Dermis blood vessel endothelial cell (primary cell): ENCODE measurements around the gene PCSK5. TPM values are rescaled to one million over a fixed set of nuclear protein-coding genes. Genes with fewer than 3 reads are reported as not detected.
"Not testable (repeated sequence)": the region's sequence is repeated elsewhere in the genome, so short reads cannot be mapped to it uniquely, and the experiment has no call there.

Experiments used
- DNase-seq: peaks from one replicate; pipeline ENCODE4 v3.0.0; 2010
- total RNA-seq: library from RNA; depleted of rRNA; stranded (reverse); fragments of >200 nt; gene quantifications from 2 replicates; pipeline ENCODE4 v1.2.3, GENCODE V29; 2014

PCSK5 gene
- total RNA-seq, 1 donor from 2014 or later = 3.4 TPM

DNA sequence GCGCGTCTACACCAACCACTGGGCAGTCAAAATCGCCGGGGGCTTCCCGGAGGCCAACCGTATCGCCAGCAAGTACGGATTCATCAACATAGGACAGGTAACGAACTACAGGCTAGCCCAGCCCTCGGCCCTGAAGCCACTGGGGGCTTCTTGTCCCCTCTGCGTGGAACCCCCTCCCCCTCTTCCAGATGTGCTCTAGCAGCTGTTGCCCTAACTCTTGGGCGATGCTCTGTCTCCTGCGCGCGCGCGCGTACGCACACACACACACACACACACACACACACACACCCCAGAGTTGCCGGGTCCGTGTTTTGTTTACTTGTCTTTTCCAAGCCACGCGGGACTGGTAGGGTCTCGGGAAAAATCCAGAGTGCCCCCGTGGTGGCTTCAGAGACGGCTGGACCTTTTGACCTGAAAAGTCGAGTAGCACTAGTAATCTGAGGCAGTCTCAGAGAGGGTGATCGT lies 836 bp downstream of the PCSK5 start:
- DNase-seq = no peak

DNA sequence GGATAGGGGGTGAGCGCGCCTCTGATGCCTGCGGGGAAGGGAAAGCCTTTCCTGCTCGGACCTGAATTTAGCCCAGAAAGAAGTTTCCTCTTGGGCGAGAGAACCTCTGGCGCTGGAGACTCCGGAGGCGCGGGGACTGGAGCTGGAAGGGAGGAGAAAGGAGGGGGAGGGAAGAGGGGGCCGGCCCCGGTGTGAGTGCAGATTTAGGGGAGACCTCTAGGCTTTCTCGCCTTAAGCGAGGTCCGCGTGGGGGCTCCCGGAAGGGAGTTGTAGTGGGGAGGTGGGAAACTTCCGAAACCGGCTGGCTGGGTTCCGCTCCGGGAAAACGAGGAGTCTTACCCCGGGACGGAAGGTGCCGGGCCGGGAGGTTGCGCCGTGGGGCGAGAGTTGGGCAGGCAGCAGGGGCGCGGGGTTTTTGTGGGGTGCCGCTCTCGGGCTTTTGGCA lies 1.3 kb downstream of the PCSK5 start:
- DNase-seq = peak; percentile 5

DNA sequence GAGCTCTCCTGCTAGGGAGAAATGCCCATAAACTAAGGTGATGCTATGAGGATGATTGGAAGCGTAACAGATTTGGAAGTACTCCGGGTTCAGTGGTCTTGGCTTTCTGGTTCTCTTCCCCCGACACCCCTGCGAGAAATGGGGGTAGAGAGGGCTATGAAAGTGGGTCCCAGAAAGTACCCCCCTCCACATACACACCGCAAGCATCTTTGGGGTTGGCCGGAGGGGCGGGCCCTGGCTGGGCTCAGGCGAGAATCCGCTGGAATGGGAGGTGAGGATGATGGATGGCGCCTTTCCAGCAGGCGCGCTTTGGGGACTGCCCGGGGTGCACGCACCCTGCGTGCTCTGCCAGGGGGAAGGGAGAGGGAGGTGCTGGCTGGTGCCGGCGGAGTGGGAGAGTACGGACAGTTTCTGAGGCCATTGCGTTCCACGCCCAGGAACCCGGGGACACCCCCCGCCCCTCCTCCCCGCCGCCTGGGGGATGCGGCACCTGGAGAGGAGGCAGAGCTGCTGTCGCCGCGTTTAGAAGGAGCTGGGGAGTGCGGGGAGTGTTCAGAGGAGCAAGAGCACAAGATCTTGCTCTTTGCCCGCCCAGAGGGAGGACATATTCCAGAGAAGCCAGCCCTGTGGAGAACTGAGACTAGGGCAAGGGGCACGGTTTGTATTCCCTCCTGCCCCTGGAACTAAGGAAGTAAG lies 1.9 kb downstream of the PCSK5 start:
- no peak for DNase-seq

DNA sequence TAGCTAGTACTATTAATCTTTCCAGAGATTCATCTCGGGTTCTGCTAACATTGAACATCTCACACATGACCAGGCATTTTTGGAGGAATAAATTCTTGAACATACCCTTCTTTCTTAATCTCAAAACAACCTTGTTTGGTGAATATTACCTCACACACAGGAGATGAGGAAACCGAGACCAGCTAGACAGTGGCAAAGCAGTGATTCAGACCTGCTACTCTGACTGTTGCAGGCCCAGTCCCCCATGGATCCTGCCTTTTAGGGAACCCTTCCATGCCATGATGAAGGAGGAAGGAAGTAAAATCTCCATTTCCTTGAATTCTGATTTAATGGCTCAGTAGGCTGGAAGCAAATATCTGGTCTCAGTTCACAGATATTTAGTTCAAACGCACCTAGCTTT lies 2.6 kb downstream of the PCSK5 start:
- no peak for DNase-seq

DNA sequence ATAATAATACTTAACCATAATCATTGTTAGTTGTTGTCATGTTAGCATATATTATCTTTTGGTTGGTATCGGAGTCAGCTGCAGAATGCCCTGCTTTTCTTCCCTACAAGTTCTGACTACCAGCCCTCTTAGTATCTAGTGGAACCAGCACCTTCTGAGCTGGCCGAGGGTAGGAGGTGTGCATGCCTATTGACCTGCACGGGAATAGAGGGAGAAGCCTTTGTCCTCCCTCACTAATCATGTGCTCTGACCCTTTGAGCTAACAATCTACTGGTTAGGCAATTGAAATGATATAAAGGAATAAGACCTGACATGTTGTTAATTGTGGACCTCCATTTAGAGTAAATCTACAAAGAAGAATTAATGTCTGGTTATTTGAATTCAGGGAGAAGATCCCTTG lies 4.1 kb downstream of the PCSK5 start:
- no peak for DNase-seq

DNA sequence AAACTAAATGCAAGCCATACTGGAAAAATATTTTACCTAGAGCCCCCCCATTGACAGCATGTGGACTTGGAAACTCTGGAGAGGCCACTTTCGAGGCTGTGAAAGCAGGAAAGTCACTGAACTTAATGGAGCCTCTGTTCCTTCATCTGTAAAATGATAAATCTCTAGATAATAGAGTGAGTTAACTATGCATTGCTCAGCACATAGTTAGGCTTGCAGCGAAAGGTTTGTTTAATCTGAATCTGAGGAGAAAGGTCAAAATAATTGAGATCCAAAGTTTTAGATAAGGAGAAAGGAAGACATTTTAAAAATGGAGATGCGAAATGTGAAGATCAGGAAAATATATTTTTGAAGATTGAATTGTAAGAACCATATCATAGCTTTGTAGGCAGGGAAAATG lies 4.6 kb downstream of the PCSK5 start:
- DNase-seq = no peak

DNA sequence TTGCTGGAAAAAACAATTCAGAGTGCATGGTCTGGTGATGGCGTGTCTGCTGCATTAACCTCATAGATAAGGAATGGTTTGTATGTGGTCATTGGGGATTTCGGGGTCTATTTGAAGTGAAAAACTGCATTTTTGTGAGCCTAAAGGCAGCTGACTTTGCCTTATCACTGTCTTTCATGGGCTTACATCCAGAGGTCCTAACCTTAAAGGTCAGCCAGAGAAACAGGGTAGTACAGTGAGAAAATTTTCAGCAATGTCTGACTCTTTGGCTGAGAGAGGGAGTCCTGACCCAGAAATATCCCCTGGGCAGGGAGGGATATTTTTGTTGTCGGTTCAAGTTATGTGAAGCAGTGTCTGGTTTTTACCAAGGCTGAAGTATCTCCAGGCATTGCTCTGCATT lies 5.7 kb downstream of the PCSK5 start:
- no peak for DNase-seq

DNA sequence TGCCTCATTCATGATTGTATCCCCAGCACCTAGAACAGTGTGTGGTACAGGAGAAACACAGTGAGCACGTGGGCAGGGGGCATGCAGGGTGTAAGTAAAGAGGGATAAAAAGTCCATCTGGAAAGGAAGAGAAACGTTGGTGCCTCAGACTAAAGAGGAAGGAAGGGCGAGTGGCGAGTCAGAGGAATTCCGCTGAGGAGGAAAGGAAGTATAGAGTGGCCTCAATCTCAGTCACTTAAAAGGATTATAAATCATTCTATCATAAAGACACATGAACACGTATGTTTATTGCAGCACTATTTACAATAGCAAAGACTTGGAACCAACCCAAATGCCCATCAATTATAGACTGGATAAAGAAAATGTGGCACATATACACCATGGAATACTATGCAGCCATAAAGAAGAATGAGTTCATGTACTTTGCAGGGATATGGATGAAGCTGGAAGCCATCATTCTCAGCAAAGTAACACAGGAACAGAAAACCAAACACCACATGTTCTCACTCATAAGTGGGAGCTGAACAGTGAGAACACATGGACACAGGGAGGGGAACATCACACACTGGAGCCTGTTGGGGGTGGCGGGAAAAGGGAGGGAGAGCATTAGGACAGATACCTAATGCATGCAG lies 10.5 kb downstream of the PCSK5 start:
- DNase-seq = not testable (repeated sequence)

DNA sequence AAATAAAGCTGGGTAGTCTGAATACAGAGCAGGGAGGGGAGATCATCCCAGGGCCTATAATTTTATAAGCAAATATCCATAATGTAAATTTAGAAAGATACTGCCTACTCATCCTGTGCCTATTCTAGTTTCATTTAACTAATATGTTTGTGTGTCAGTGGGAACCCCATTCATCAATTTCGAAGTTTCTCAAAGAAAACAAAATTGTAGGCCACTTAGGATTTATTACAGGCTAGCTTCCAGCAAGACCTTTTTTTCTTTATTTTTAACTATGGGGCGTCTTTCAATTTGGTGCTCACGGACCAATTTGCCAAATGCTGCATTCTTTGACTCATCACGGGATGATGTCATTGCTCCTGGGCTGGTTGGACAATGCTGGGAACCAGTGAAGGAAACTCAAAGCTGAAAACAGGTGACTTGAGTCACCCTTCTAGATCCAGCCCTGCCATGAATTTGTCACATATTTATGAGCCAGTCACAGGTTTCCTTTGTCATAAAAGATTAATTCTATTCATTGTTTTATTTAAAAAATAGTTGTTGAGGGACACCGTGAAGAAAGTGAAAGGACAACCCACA lies 13.4 kb downstream of the PCSK5 start:
- DNase-seq = peak; percentile 35

DNA sequence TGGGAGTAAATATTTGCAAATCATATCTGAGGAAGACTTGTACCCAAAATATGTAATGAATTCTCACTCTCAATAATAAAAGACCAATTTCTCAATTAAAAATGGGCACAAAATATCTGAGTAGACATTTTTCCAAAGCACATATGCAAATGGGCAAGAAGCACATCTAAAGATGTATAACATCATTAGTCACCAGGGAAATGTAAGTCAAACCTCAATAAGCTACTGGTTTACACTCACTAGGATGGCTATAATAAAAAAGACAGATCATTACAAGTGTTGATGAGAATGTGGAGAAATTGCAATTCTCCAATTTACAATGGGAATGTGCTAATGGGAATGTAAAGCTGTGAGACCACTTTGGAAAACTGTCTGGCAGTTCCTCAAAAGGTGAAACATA lies 13.9 kb downstream of the PCSK5 start:
- DNase-seq = no peak

DNA sequence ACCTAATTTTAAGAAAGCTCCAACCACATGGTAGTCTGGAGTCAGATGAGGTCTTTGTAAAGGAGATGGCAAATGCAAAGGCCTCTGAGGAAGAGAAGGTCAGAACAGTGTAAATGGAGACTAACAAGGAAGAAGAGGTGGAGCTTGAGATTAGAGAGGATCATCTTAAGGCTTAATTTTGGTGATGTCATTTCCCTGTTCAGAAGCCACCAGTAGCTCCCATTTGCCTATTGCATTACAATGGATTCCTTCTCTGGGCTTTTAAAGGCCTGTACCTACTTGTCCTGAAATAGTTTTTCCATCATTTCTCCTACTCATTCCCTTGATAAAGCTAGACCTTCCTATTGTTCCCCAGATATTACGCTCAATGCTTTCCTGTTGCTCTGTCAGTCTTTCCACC lies 16.1 kb downstream of the PCSK5 start:
- DNase-seq = no peak

DNA sequence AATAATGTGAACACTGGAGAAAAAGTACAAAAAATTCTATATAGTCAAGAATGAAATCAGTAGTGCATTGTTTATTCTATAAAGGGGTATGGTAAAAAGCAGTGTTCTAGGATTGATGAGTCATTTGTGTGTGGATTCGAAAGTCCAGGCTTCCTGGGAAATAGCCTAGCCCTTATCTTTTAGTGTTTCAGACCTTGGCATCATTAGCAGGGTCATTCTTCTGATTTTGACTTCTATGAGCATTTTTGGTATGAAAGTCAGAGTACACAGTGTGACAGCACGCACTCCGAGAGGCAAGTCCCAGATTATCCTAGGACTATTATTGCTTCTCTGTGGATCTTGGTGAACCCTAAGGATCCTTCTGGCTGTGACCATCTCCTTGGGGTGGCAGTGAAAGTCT lies 16.9 kb downstream of the PCSK5 start:
- DNase-seq = no peak

DNA sequence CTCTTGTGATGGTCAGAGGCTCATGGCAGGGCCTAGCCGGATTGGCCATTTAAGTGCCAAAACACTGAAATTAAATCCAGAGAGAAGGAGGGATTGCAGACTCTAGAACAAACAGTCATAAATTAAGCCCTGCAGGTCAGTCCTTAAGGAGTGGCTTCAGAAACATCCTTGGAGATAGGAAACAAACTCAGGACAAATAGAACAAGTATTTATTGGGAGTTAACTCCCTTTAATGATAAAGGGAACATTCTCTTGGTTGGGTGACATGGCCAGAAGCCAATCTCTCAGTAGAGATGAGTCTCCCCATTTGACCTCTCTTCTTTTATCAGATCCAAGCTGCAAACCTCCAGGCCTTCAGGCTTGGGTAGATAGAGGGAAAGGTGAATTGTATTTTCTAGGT lies 17.4 kb downstream of the PCSK5 start:
- no peak for DNase-seq

DNA sequence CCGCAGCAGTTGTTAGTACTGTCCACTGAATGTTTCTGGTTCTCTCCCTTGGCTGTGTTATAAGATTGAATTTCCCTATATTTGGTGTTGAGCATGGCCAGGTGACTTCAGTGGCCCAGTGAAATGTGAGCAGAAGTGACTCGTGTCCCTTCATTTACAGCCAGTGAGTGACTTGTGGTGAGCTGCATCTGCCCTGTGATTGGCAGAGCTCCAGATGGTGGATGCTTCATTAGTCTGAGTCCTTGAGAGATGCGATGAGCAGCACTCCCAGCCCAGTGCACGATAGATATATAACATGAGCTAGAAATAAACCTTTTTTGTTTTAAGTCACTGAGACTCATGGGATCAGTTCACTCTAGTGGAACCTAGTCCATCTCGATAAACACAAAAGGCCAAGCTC lies 19.3 kb downstream of the PCSK5 start:
- DNase-seq = no peak

DNA sequence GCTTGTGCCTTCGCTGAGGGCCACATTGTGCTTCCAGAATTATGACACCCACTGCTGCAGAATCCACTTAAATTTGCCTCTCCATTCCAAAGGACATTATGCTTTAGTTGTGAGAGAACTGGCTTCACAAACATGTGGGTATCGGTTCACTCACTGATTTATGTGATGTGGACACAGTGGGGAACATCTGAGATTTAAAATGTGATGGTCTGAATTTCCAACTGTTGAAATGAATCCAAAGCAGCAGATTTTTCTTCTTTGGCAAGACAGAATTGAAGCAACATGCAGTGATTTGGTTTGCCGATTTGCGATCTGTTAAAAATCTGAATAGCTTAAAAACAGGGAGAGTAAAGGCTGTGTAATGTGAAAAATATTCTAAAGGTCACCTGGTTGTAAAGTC lies 20.3 kb downstream of the PCSK5 start:
- DNase-seq = no peak

DNA sequence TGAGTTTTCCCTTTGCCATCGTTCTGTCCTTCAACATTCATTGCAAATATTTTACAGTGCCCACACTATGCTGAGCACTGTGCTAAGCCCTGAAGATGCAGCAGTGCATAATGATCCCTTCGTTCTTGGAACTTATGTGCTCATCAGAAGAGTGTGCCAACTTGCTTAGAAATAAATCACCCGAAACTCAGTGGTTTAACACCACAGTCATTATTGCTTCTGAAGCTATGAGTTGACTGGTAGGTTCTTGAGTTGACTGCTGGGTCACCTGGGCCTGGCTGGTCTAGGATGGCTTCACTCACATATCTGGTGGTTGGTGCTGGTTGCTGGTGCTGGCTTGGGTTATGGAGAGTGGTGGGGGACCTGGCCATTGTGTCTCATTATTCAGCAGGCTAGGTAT lies 20.9 kb downstream of the PCSK5 start:
- no peak for DNase-seq

DNA sequence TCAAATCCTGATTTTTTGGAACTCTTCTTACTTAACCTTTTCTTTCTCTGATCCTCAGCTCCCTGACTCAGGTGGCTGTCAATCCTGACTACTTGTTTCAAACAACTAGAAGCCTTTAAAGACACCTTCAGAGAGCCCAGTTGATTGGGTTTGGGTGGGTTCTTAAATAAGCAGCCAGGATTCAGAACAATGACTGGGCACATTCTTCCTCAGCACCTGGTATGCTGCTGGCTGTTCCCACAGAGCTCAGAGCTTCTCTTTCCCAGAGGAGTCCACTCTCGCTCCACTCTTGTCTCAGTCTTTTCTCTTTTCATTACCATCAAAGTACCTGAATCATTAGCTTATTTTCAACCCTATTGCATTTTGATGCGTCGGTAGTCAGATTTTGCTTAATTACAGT lies 22.5 kb downstream of the PCSK5 start:
- no peak for DNase-seq

DNA sequence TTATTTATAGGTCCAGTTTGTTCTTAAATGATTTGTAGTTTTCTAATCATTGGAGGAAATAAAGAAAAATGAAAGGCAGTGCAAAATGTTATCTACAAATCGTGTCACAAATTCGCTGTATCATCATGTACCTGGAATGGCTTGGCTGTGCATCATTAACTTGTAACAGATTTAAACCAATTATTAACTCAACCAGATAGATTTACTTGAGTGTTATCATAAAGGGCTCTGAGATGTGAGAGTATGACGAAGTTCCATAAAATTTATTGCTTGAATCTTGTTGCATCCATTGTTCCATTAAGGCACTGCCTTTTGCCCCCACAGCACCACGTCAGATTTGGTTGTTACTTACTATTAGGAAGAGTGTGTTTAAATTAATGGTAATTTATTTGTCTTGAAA lies 23.5 kb downstream of the PCSK5 start:
- no peak for DNase-seq

DNA sequence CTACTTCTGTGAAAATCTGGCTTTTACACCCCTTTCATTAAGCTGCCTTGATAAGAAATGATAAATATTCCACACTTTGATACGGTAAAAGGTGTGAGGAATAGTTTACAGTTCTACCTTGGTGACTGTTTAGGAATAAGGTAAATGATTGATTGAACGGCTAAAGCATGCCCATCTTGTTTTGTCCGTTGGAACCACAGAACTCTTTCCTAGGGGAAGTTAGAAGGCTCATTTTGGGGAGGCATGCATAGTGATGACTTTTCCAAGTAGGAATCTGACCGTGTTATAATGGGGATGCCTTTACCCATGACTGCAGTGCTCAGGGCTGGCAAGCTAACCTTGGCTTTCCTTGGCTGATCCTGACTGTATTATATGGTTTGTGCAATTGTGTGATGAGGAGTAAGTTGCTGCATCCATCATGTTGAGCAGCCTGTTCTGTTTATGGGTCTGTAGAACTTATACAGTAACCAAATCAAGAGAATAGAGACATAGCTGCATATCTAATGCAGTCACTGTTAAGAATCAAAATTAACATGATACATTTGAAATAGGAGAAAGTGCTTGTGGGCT lies 24.5 kb downstream of the PCSK5 start:
- no peak for DNase-seq

DNA sequence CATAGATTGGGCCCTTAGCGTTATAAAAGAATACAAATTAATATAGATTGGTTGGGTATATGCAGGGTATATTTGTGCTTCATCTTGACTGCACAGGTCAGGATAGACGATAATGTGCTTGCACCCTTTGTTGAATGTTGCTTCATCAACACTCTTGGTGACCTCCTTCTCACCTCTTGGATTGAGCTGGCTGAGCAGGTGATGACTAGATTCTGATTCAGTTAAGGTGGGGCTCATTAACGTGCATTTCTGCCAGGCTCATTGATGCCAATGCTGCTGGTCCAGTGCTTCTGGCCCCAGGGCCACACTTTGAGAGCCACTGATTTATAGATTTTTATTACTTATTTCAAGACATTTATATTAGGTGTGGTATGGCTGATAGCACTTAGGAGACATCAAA lies 27.7 kb downstream of the PCSK5 start:
- no peak for DNase-seq

DNA sequence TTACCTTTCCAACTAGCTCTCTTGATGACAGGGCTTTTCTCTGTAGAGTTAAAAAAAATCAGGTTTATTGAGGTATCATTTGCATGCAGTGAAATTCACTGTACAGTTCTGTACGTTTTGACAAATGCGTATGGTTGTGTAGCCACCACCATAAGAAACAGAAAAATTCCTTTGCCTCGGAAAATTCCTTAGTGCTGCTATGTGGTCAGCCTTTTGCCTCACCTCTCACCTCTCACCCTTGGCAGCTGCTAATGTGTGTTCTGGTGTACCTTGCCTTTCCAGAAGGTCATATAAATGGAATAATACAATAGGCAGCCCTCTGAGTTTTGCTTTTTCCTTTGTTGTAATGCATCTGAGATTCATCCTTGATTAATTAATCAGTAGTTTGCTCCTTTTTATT lies 28.4 kb downstream of the PCSK5 start:
- no peak for DNase-seq

DNA sequence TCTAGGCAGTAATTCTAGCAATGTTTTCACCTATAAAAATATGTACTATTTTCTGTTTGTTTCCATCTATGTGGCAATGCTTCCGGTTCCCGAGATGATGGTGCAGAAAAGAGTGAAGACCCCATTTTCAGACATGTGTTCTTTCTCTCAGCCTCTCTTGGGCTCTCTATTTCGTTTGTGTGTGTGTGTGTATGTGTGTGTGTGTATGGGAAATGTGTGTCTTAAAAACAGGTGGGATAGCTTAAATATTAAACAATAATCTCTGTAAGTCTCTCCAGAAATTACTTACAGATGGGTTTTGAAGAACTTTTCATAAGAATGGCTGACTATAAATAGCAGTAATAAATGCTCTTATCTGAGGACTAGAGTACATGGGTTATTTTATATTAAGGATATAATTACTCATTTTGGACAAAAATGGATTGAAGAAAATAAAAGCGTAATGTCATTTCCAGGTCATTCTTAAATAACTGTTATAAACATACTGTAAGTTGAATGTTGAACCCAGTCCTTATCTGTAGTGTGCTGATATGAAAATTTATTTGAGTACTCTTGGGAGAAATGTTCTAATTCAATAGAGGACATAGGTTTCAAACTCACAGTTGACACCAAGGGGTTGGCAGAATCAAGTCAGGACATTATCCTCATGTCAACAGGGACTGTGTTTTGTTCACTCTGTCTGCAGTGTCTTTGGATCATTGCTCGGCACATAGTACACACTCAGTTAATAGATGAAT lies 31.1 kb downstream of the PCSK5 start:
- DNase-seq = no peak

DNA sequence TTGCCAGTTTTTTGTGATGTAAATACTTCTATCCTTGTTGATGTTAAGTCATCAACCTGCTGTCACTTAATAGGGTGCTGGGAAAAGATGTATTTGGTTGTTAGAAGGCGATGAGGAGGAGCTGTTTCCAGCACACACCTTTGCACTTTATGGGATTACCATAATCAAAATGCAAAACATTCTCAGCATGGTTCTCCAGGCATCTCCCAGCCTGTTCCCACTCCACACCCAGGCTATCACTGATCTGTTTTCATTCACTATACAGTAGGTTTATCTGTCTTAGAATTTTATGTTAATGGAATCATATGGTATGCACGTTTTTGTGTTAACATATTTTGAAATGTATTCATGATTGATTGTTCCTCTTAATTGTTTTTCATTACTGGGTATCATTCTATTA lies 35.9 kb downstream of the PCSK5 start:
- DNase-seq = no peak
